IMR-90 (cell line): ENCODE data around the gene B4GALNT3. TPM values are rescaled to one million over a fixed set of nuclear protein-coding genes. Genes with fewer than 3 reads are reported as not detected.

Source experiments
- ATAC-seq: fragments of 200-7000 bp; cut with Tn5 transposase; 2 replicates; pipeline ENCODE4 v1.9.1; 2020; ENCODE audit warnings: low read depth, mild to moderate bottlenecking, moderate library complexity
- BruUV-seq: library from RNA; stranded (reverse); fragments of 400-500 nt; replicated peaks from 2 replicates; lab custom pipeline; 2021; lab: Mats Ljungman, UMichigan
- CTCF ChIA-PET: fragments of 300-600 bp; formaldehyde crosslinking; extraction: SDS; loops from one replicate; lab custom pipeline; 2021; ENCODE audit warnings: antibody characterized with exemption; lab: Yijun Ruan, JAX
- POLR2A ChIA-PET: fragments of 300-600 bp; sonication (Branson Sonifier 250); formaldehyde crosslinking; loops from one replicate; lab custom pipeline; 2022; ENCODE audit warnings: antibody characterized with exemption; ENCODE audit not compliant: unreplicated experiment; lab: Charles Lee
- DNase-seq: peaks from one replicate; pipeline ENCODE4 v3.0.0; 2013
- H2AFZ ChIP-seq: replicated peaks from 2 replicates; pipeline ENCODE3; 2013; ENCODE audit warnings: low read length, mild to moderate bottlenecking; ENCODE audit not compliant: poor library complexity
- H2AK5ac ChIP-seq: 2 replicates; pipeline ENCODE4 v1.6.1; 2013; ENCODE audit warnings: low read depth, low read length, inconsistent platforms
- H2AK9ac ChIP-seq: replicated peaks from 2 replicates; pipeline ENCODE3; 2013; ENCODE audit warnings: mild to moderate bottlenecking, low read depth, low read length, moderate library complexity; ENCODE audit not compliant: poor library complexity
- H2BK120ac ChIP-seq: 2 replicates; pipeline ENCODE4 v1.6.1; 2013; ENCODE audit warnings: low read depth, low read length, inconsistent platforms
- H2BK15ac ChIP-seq: 3 replicates; pipeline ENCODE4 v1.6.1; 2013; ENCODE audit warnings: low read depth, low read length, inconsistent platforms
- H2BK20ac ChIP-seq: 2 replicates; pipeline ENCODE4 v1.6.1; 2013; ENCODE audit warnings: low read depth, mild to moderate bottlenecking, inconsistent platforms, low read length, moderate library complexity
- H2BK5ac ChIP-seq: 2 replicates; pipeline ENCODE4 v1.6.1; 2013; ENCODE audit warnings: mild to moderate bottlenecking, low read depth, low read length, inconsistent platforms; ENCODE audit not compliant: poor library complexity, severe bottlenecking
- H3K14ac ChIP-seq: replicated peaks from 2 replicates; pipeline ENCODE4 v1.6.1; 2013; ENCODE audit warnings: low read depth, low read length, inconsistent platforms
- H3K18ac ChIP-seq: 2 replicates; pipeline ENCODE4 v1.6.1; 2013; ENCODE audit warnings: low read depth, low read length, control low read depth
- H3K23ac ChIP-seq: 2 replicates; pipeline ENCODE4 v1.6.1; 2013; ENCODE audit warnings: low read depth, low read length, inconsistent platforms
- H3K27ac ChIP-seq: 2 replicates; pipeline ENCODE4 v1.5.1; 2013; ENCODE audit warnings: mild to moderate bottlenecking, control low read depth, low read length; ENCODE audit not compliant: insufficient read depth
- H3K27me3 ChIP-seq: 2 replicates; pipeline ENCODE4 v1.6.1; 2013; ENCODE audit warnings: low read length; ENCODE audit not compliant: control insufficient read depth, insufficient read depth
- H3K36me3 ChIP-seq: 2 replicates; pipeline ENCODE4 v1.6.1; 2013; ENCODE audit warnings: low read length, mixed read lengths; ENCODE audit not compliant: control insufficient read depth, insufficient read depth
- H3K4ac ChIP-seq: 2 replicates; pipeline ENCODE4 v1.6.1; 2013; ENCODE audit warnings: low read depth, low read length, inconsistent platforms
- H3K4me1 ChIP-seq: 2 replicates; pipeline ENCODE4 v1.6.1; 2013; ENCODE audit warnings: low read length, mixed read lengths; ENCODE audit not compliant: control insufficient read depth, insufficient read depth
- H3K4me2 ChIP-seq: 2 replicates; pipeline ENCODE4 v1.6.1; 2013; ENCODE audit warnings: low read depth, mild to moderate bottlenecking, control low read depth, low read length, moderate library complexity
- H3K4me3 ChIP-seq: 2 replicates; pipeline ENCODE4 v1.5.1; 2013; ENCODE audit warnings: low read depth, mild to moderate bottlenecking, control low read depth, low read length, moderate library complexity; ENCODE audit not compliant: insufficient read depth
- H3K56ac ChIP-seq: 2 replicates; pipeline ENCODE4 v1.6.1; 2013; ENCODE audit warnings: low read length, inconsistent platforms; ENCODE audit not compliant: insufficient read depth; ENCODE audit errors: extremely low read depth
- H3K79me1 ChIP-seq, 2 experiments: 2 replicates each; pipeline ENCODE4 v1.6.1; 2013; ENCODE audit warnings: low read length in 2 of 2, inconsistent platforms in 1 of 2, low read depth in 1 of 2
- H3K9ac ChIP-seq: 2 replicates; pipeline ENCODE4 v1.6.1; 2013; ENCODE audit warnings: low read depth, low read length, control low read depth
- H3K9me1 ChIP-seq: 2 replicates; pipeline ENCODE4 v1.6.1; 2013; ENCODE audit warnings: low read length, inconsistent platforms; ENCODE audit not compliant: insufficient read depth
- H3K9me3 ChIP-seq: 2 replicates; pipeline ENCODE4 v1.6.1; 2013; ENCODE audit warnings: low read length; ENCODE audit not compliant: control insufficient read depth, insufficient read depth
- H4K20me1 ChIP-seq: 2 replicates; pipeline ENCODE4 v1.6.1; 2013; ENCODE audit warnings: low read length, inconsistent platforms; ENCODE audit not compliant: insufficient read depth
- H4K5ac ChIP-seq: 2 replicates; pipeline ENCODE4 v1.6.1; 2013; ENCODE audit warnings: mild to moderate bottlenecking, low read depth, low read length, control low read depth
- H4K8ac ChIP-seq, 2 experiments: 2 replicates each; pipeline ENCODE4 v1.6.1; 2013; ENCODE audit warnings: low read depth in 2 of 2, low read length in 2 of 2, control low read depth in 1 of 2, inconsistent platforms in 1 of 2
- H4K91ac ChIP-seq: 2 replicates; pipeline ENCODE4 v1.6.1; 2013; ENCODE audit warnings: low read depth, low read length, inconsistent platforms; ENCODE audit not compliant: insufficient read depth
- BHLHE40 ChIP-seq: fragments of 150-350 bp; IDR thresholded peaks from 2 replicates; pipeline ENCODE4 v1.6.1; 2016; ENCODE audit warnings: mild to moderate bottlenecking, low read depth, low read length
- CHD1 ChIP-seq: IDR thresholded peaks from 2 replicates; pipeline ENCODE4 v1.6.1; 2012; ENCODE audit warnings: low read depth, low read length, improper control_type of control experiment
- MAZ ChIP-seq: IDR thresholded peaks from 2 replicates; pipeline ENCODE4 v1.6.1; 2012; ENCODE audit warnings: low read depth, mild to moderate bottlenecking, low read length, improper control_type of control experiment, moderate library complexity, borderline replicate concordance
- POLR2A ChIP-seq: IDR thresholded peaks from 2 replicates; pipeline ENCODE4 v1.6.1; 2012; ENCODE audit warnings: mild to moderate bottlenecking, low read depth, low read length
- RCOR1 ChIP-seq: IDR thresholded peaks from 2 replicates; pipeline ENCODE4 v1.6.1; 2012; ENCODE audit warnings: mild to moderate bottlenecking, low read length, improper control_type of control experiment; ENCODE audit not compliant: insufficient replicate concordance
- RFX5 ChIP-seq: IDR thresholded peaks from 2 replicates; pipeline ENCODE4 v1.8.0; 2012; ENCODE audit warnings: low read depth, mild to moderate bottlenecking, low read length, moderate library complexity
- WGBS, 2 experiments: methylation state at CpG; one replicate each; pipeline versions ENCODE4 v1.1.5 to v1.1.7; 2013; ENCODE audit warnings: missing lambda C conversion rate in 2 of 2; ENCODE audit not compliant: insufficient read length in 1 of 2; ENCODE audit errors: extremely low coverage in 2 of 2; 5-methylcytosine and 5-hydroxymethylcytosine counted together
- dilution Hi-C: fragments of 300-500 bp; cut with HindIII; formaldehyde crosslinking; loops from one replicate; pipeline ENCODE4 v1.14.3; 2018; ENCODE audit warnings: low sequenced_read_pairs; ENCODE audit not compliant: unreplicated experiment
- in situ Hi-C: fragments of 300-500 bp; cut with MboI; formaldehyde crosslinking; loops from 3 replicates; pipeline ENCODE4 v1.14.3; 2019; ENCODE audit warnings: low sequenced_read_pairs, inconsistent platforms, mixed read lengths
- intact Hi-C: fragments of 100-400 bp; cut with micrococcal nuclease; formaldehyde crosslinking; loops from 2 replicates; pipeline ENCODE4 v1.10.0; 2022
- polyA plus RNA-seq, 3 experiments: library from polyadenylated mRNA; depleted of rRNA; stranded (reverse); fragments of >200 nt; gene quantifications; 2 replicates each; pipeline ENCODE4 v1.2.3, GENCODE V29; 2012; ENCODE audit warnings: low replicate concordance in 1 of 3
- total RNA-seq: library from RNA; depleted of rRNA; stranded (reverse); fragments of >200 nt; gene quantifications from 2 replicates; pipeline ENCODE4 v1.2.3, GENCODE V29; 2012

Gene B4GALNT3
- total and polyA plus RNA-seq, 2 of the 4 experiments (the other 2 are of a cell fraction), result not detected

DNA sequence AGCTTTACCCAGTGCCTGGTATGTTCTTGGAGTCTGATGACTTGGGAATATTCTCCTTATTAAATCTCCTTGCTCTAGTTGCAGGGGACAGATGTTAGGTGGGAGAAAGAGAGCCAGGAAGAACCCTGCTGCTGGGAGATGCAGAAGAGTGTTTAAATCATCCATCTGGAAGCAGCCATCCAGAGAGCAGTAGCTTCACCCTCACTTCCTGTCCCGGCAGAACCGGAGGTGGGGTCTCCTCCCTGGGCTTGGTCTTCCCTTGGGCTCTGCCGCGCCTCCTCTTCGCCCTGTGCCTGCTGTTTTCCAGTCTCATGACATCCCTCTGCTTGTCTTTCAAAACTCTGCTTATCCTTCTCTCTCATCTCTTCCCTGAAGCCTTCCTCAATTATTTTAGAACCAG, 15.5 kb downstream of the B4GALNT3 start:
- CTCF ChIA-PET, result no interaction called here
- in situ Hi-C loops, result no loop called here
- no peak overlapping the region for H2AK9ac ChIP-seq

More for the DNA sequence above, 15.5 kb downstream of the B4GALNT3 start:
- Histone ChIP-seq H3K18ac (no peak overlapping the region), H3K4me3 (no peak overlapping the region), H2AFZ (no peak overlapping the region), H3K14ac (no peak overlapping the region), H2BK15ac (no peak overlapping the region), H4K8ac (no peak overlapping the region), H3K23ac (no peak overlapping the region), H2AK5ac (no peak overlapping the region), H3K4me1 (no peaks in the 10 kb centered on the region), H4K20me1 (no peaks in the 10 kb centered on the region), H3K9me1 (no peaks in the 10 kb centered on the region), H3K4me2 (no peak overlapping the region), H2BK5ac (no peak overlapping the region), H3K27me3 (peaks cover 63% of the 10 kb centered on the region), H3K4ac (no peak overlapping the region), H3K36me3 (no peaks in the 10 kb centered on the region), H3K27ac (no peak overlapping the region), H3K56ac (no peak overlapping the region), H2BK120ac (no peak overlapping the region), H4K5ac (no peak overlapping the region), H3K79me1 (no peaks in the 10 kb centered on the region), H3K9me3 (no peaks in the 10 kb centered on the region), H2BK20ac (no peak overlapping the region), H4K91ac (no peak overlapping the region), H3K9ac (no peak overlapping the region)
- DNase-seq, result no peak
- 53% methylated on average over 5 of the region's 5 CpGs; no CpG with 5 or more reads in 1 of the 2 experiments for WGBS, 2 experiments
- intact Hi-C loops, result no loop called here
- no peak for ATAC-seq
- POLR2A ChIA-PET, result no interaction called here
- TF ChIP-seq RCOR1 (no peak), POLR2A (no peak), BHLHE40 (no peak), RFX5 (no peak), MAZ (no peak), CHD1 (no peak)
- dilution Hi-C loops, result no loop called here
- BruUV-seq, result no TSS peak
